Measurements from ENCODE around the gene TDRD10.

Gene TDRD10

GRCh38 chr1:154589780-154590179 is 87.8 kb downstream of the TDRD10 start:
- Histone ChIP-seq H3K9me3 (replicated peaks; ENCODE audit: low read length) (no peaks in the 10 kb centered on the region), H3K27me3 (ENCODE audit: control insufficient read depth, insufficient read depth, low read length) (no peaks in the 10 kb centered on the region), H3K4me1 (ENCODE audit: control insufficient read depth, insufficient read depth, low read length) (no peaks in the 10 kb centered on the region)

GRCh38 chr1:154590756-154591155 is 88.7 kb downstream of the TDRD10 start:
- H3K4me3 ChIP-seq (ENCODE audit: low read length): no peak overlapping the region
- peaks cover under 1% of the 10 kb centered on the region for H3K4me1 ChIP-seq (ENCODE audit: control insufficient read depth, insufficient read depth, low read length)
- H3K9me3 ChIP-seq (replicated peaks; ENCODE audit: low read length): no peaks in the 10 kb centered on the region
- H3K9ac ChIP-seq (ENCODE audit: low read depth, low read length): no peak overlapping the region
- H3K27me3 ChIP-seq (ENCODE audit: control insufficient read depth, insufficient read depth, low read length): no peaks in the 10 kb centered on the region
- H3K36me3 ChIP-seq (ENCODE audit: insufficient read depth, low read length): peaks cover 87% of the 10 kb centered on the region
- H3K4me2 ChIP-seq (ENCODE audit: low read length): no peak overlapping the region

More at GRCh38 chr1:154589780-154590179, 87.8 kb downstream of the TDRD10 start:
- Histone ChIP-seq H3K4me3 (ENCODE audit: low read length) (no peak overlapping the region), H3K4me2 (ENCODE audit: low read length) (no peak overlapping the region), H3K36me3 (ENCODE audit: insufficient read depth, low read length) (peaks cover 90% of the 10 kb centered on the region), H3K9ac (ENCODE audit: low read depth, low read length) (no peak overlapping the region)

GRCh38 chr1:154591206-154591605 is 89.2 kb downstream of the TDRD10 start:
- H3K36me3 ChIP-seq (ENCODE audit: insufficient read depth, low read length): peaks cover 87% of the 10 kb centered on the region

GRCh38 chr1:154593390-154593789 is 91.4 kb downstream of the TDRD10 start:
- no peak overlapping the region for H3K4me2 ChIP-seq (ENCODE audit: low read length)
- no peak overlapping the region for H3K4me3 ChIP-seq (ENCODE audit: low read length)
- peaks cover 3% of the 10 kb centered on the region for H3K4me1 ChIP-seq (ENCODE audit: control insufficient read depth, insufficient read depth, low read length)
- peaks cover 85% of the 10 kb centered on the region for H3K36me3 ChIP-seq (ENCODE audit: insufficient read depth, low read length)
- H3K27me3 ChIP-seq (ENCODE audit: control insufficient read depth, insufficient read depth, low read length): no peaks in the 10 kb centered on the region
- H3K9ac ChIP-seq (ENCODE audit: low read depth, low read length): no peak overlapping the region
- H3K9me3 ChIP-seq (replicated peaks; ENCODE audit: low read length): no peaks in the 10 kb centered on the region

More at GRCh38 chr1:154591206-154591605, 89.2 kb downstream of the TDRD10 start:
- no peak overlapping the region for H3K4me2 ChIP-seq (ENCODE audit: low read length)
- H3K27me3 ChIP-seq (ENCODE audit: control insufficient read depth, insufficient read depth, low read length): no peaks in the 10 kb centered on the region
- H3K4me1 ChIP-seq (ENCODE audit: control insufficient read depth, insufficient read depth, low read length): peaks cover 3% of the 10 kb centered on the region
- no peak overlapping the region for H3K9ac ChIP-seq (ENCODE audit: low read depth, low read length)
- H3K4me3 ChIP-seq (ENCODE audit: low read length): no peak overlapping the region
- H3K9me3 ChIP-seq (replicated peaks; ENCODE audit: low read length): no peaks in the 10 kb centered on the region

DNA sequence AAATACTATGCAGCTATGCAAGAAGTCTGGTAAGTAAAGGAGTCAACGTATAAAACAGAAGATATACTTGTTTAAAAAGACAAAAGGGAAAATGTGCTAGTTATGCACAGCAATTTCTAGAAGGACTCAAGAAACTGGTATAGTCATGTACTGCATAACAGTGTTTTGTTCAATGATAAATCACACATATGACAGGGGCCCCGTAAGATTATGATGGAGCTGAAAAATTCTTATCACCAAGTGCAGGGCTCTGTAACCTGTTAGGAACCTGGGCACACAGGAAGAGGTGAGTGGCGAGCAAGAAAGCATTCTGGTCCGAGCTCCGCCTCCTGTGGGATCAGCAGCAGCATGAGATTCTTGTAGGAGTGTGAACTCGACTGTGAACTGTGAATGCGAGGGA is 92.8 kb downstream of the TDRD10 start:
- H3K36me3 ChIP-seq (ENCODE audit: insufficient read depth, low read length): peaks cover 82% of the 10 kb centered on the region
- no peaks in the 10 kb centered on the region for H3K9me3 ChIP-seq (replicated peaks; ENCODE audit: low read length)
- no peak overlapping the region for H3K4me3 ChIP-seq (ENCODE audit: low read length)
- no peak overlapping the region for H3K9ac ChIP-seq (ENCODE audit: low read depth, low read length)
- peaks cover 8% of the 10 kb centered on the region for H3K4me1 ChIP-seq (ENCODE audit: control insufficient read depth, insufficient read depth, low read length)
- no peak overlapping the region for H3K4me2 ChIP-seq (ENCODE audit: low read length)
- H3K27me3 ChIP-seq (ENCODE audit: control insufficient read depth, insufficient read depth, low read length): no peaks in the 10 kb centered on the region

- Histone ChIP-seq H3K4me1 (ENCODE audit: control insufficient read depth, insufficient read depth, low read length) (peaks cover 10% of the 10 kb centered on the region), H3K9me3 (replicated peaks; ENCODE audit: low read length) (no peaks in the 10 kb centered on the region), H3K4me3 (ENCODE audit: low read length) (no peak overlapping the region), H3K36me3 (ENCODE audit: insufficient read depth, low read length) (peaks cover 77% of the 10 kb centered on the region), H3K27me3 (ENCODE audit: control insufficient read depth, insufficient read depth, low read length) (no peaks in the 10 kb centered on the region), H3K9ac (ENCODE audit: low read depth, low read length) (no peak overlapping the region), H3K4me2 (ENCODE audit: low read length) (no peak overlapping the region)
These were observed 93.6 kb downstream of the TDRD10 start for GRCh38 chr1:154595621-154596020.

Data from skeletal muscle satellite cell (primary cell).